Left lobe of liver (tissue), 2 donors: ENCODE results near the gene SGCA. TPM values are rescaled to one million over a fixed set of nuclear protein-coding genes. Genes with fewer than 3 reads are reported as not detected.

Experiments
- ATAC-seq: fragments of 200-7000 bp; cut with Tn5 transposase; one replicate; pipeline ENCODE4 v1.9.1; 2020; ENCODE audit warnings: mild to moderate bottlenecking, moderate library complexity
- DNase-seq: peaks from one replicate; pipeline ENCODE4 v3.0.0-alpha.2; 2020; ENCODE audit warnings: low spot score
- total RNA-seq: library from RNA; stranded (reverse); gene quantifications from one replicate; pipeline ENCODE4 v1.2.1, GENCODE V29; 2021
- donor health status: DM: no; HTN: no; CAD: no; lungs with moderate emphysema.
- donor health status: DM: no; HTN: yes; CAD: no.

SGCA gene
- total RNA-seq, 1 donor from 2014 or later, result 1.0 TPM

GRCh38 chr17:50219939-50220465, 54.2 kb downstream of the SGCA start:
- DNase-seq (peak; percentile 64), ATAC-seq (peak; percentile 83)

GRCh38 chr17:50220811-50221210, 55.0 kb downstream of the SGCA start:
- no peak for ATAC-seq
- no peak for DNase-seq

DNA sequence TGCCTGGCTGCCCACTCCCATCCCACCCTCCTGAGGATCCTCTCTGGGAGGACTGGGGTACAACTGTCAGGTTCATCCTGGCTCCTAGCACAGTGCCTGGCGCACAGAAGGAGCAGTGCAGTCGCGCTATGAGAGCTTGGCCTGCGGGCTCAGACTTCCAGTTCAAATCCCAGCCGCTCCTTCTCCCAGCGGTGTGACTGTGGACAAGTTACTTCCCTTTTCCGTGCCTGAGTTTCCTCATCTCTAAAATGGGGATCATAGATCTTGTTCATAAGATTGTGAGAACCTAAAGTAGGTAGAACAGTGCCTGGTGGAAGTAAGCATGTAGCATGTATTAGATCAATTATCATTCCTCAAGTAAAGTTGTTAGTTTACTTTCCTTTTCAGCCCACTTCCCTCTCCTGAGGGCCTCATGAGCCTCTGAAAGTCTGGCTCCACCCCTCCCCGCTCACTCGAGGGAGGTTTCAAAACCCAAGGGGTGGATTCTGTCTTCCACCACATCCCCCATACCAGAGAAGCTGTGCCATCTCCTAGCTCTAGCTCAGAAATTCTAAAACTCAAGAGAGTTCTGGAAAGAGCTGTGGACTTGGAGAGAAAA, 55.6 kb downstream of the SGCA start:
- ATAC-seq, result no peak
- no peak for DNase-seq

GRCh38 chr17:50221864-50222545, 56.2 kb downstream of the SGCA start:
- DNase-seq, result no peak
- peak; percentile 11 for ATAC-seq

DNA sequence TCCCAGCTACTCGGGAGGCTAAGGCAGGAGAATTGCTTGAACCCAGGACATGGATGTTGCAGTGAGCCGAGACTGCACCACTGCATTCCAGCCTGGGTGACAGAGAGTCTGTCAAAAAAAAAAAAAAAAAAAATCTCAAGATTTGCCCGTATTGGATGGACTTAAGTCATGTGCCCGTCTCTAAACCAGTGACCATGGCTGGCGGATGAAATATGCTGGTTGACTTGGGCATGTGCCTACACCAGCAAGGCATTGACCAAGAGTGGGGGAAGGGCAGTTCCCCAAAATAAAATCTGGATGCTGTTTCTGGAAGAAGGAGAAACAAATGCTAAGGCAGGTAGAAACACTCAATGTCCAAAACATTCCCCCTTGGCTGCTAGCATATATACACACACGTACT, 57.1 kb downstream of the SGCA start:
- ATAC-seq, result no peak
- DNase-seq, result no peak

Other genes with a start within 250 kb of the SGCA start
- gene DLX4, start 196.8 kb upstream of the SGCA start, total RNA-seq, result not detected
- gene DLX3, start 170.8 kb upstream of the SGCA start, total RNA-seq, result not detected
- gene ITGA3, start 109.9 kb upstream of the SGCA start, total RNA-seq, result 2.7 TPM
- gene PDK2, start 70.7 kb upstream of the SGCA start, total RNA-seq, result 52.0 TPM
- 1.9 TPM for gene SAMD14, start 35.8 kb upstream of the SGCA start, total RNA-seq
- gene PPP1R9B, start 15.3 kb upstream of the SGCA start, total RNA-seq, result 18.1 TPM
- 19.3 TPM for gene COL1A1, start 35.6 kb downstream of the SGCA start, total RNA-seq
- gene TMEM92, start 108.5 kb downstream of the SGCA start, total RNA-seq, result 3.0 TPM
- gene XYLT2, start 180.1 kb downstream of the SGCA start, total RNA-seq, result 10.4 TPM
- gene MRPL27, start 207.2 kb downstream of the SGCA start, total RNA-seq, result 38.9 TPM
- gene EME1, start 207.2 kb downstream of the SGCA start, total RNA-seq, result 0.13 TPM
- 47.3 TPM for gene LRRC59, start 231.5 kb downstream of the SGCA start, total RNA-seq